Measurements from ENCODE around the gene CTNNBIP1. TPM values are rescaled to one million over a fixed set of nuclear protein-coding genes. Genes with fewer than 3 reads are reported as not detected.
"Not testable (repeated sequence)": the region's sequence is repeated elsewhere in the genome, so short reads cannot be mapped to it uniquely, and the experiment has no call there.

CTNNBIP1 gene
- polyA plus RNA-seq, 1 donor from 2014 or later: 69.3 TPM

GRCh38 chr1:9920606-9921005 lies 10.5 kb upstream of the CTNNBIP1 start:
- Histone ChIP-seq H4K20me1 (ENCODE audit: insufficient read depth) (no peaks in the 10 kb centered on the region), H3K9me3 (ENCODE audit: low read length) (no peaks in the 10 kb centered on the region), H3K27me3 (ENCODE audit: insufficient read depth, low read depth, low read length) (no peaks in the 10 kb centered on the region), H3K9me2 (ENCODE audit: insufficient read depth, low read length) (no peaks in the 10 kb centered on the region), H3K79me2 (replicated peaks; ENCODE audit: insufficient read depth, low read length) (no peaks in the 10 kb centered on the region), H3K4me3 (ENCODE audit: low read length) (no peak overlapping the region), H2AFZ (ENCODE audit: low read depth, low read length) (no peak overlapping the region), H3K4me2 (ENCODE audit: low read length) (no peak overlapping the region), H3K27ac (ENCODE audit: low read length) (no peak overlapping the region), H3F3A (ENCODE audit: insufficient read depth, low read length, poor library complexity, severe bottlenecking) (no peaks in the 10 kb centered on the region), H3K36me3 (ENCODE audit: insufficient read depth, low read length) (no peaks in the 10 kb centered on the region), H3K9ac (ENCODE audit: low read length) (no peak overlapping the region)
- TF ChIP-seq RAD21 (conservative IDR thresholded peaks at IDR 0.05): no peak
- no peak for TF ChIP-seq MXI1 (conservative IDR thresholded peaks at IDR 0.05; ENCODE audit: poor library complexity, severe bottlenecking)
- TF ChIP-seq TAF1 (IDR thresholded peaks at IDR 0.05; ENCODE audit: low read depth): no peak
- TF ChIP-seq EZH2 (IDR thresholded peaks at IDR 0.05; ENCODE audit: borderline replicate concordance, insufficient read depth, low read length, poor library complexity, severe bottlenecking): no peak
- no peak for TF ChIP-seq POLR2AphosphoS5 (IDR thresholded peaks at IDR 0.05)
- TF ChIP-seq EP300 (conservative IDR thresholded peaks at IDR 0.05; ENCODE audit: poor library complexity, severe bottlenecking): no peak
- TF ChIP-seq, protein P1, sequence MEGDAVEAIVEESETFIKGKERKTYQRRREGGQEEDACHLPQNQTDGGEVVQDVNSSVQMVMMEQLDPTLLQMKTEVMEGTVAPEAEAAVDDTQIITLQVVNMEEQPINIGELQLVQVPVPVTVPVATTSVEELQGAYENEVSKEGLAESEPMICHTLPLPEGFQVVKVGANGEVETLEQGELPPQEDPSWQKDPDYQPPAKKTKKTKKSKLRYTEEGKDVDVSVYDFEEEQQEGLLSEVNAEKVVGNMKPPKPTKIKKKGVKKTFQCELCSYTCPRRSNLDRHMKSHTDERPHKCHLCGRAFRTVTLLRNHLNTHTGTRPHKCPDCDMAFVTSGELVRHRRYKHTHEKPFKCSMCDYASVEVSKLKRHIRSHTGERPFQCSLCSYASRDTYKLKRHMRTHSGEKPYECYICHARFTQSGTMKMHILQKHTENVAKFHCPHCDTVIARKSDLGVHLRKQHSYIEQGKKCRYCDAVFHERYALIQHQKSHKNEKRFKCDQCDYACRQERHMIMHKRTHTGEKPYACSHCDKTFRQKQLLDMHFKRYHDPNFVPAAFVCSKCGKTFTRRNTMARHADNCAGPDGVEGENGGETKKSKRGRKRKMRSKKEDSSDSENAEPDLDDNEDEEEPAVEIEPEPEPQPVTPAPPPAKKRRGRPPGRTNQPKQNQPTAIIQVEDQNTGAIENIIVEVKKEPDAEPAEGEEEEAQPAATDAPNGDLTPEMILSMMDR (IDR thresholded peaks at IDR 0.05; ENCODE audit: poor library complexity, severe bottlenecking): no peak
- TF ChIP-seq REST (IDR thresholded peaks at IDR 0.05; ENCODE audit: borderline replicate concordance): no peak
- no peak for TF ChIP-seq SMC3 (conservative IDR thresholded peaks at IDR 0.05; ENCODE audit: poor library complexity)

GRCh38 chr1:9917901-9918300 lies 7.8 kb upstream of the CTNNBIP1 start:
- no peaks in the 10 kb centered on the region for H3K36me3 ChIP-seq (ENCODE audit: insufficient read depth, low read length)
- H3K9me3 ChIP-seq (ENCODE audit: low read length): no peaks in the 10 kb centered on the region
- H3K9me2 ChIP-seq (ENCODE audit: insufficient read depth, low read length): no peaks in the 10 kb centered on the region
- no peaks in the 10 kb centered on the region for H3K27me3 ChIP-seq (ENCODE audit: insufficient read depth, low read depth, low read length)
- TF ChIP-seq, protein P1 (IDR thresholded peaks at IDR 0.05; ENCODE audit: poor library complexity, severe bottlenecking): no peak
- no peak for TF ChIP-seq MXI1 (conservative IDR thresholded peaks at IDR 0.05; ENCODE audit: poor library complexity, severe bottlenecking)
- H2AFZ ChIP-seq (ENCODE audit: low read depth, low read length): no peak overlapping the region
- H4K20me1 ChIP-seq (ENCODE audit: insufficient read depth): no peaks in the 10 kb centered on the region
- H3K4me3 ChIP-seq (ENCODE audit: low read length): no peak overlapping the region
- no peak overlapping the region for H3K4me2 ChIP-seq (ENCODE audit: low read length)
- no peaks in the 10 kb centered on the region for H3K79me2 ChIP-seq (replicated peaks; ENCODE audit: insufficient read depth, low read length)
- H3K27ac ChIP-seq (ENCODE audit: low read length): no peak overlapping the region
- H3F3A ChIP-seq (ENCODE audit: insufficient read depth, low read length, poor library complexity, severe bottlenecking): no peaks in the 10 kb centered on the region
- H3K9ac ChIP-seq (ENCODE audit: low read length): no peak overlapping the region

- H3K4me2 ChIP-seq (ENCODE audit: low read length); H3K9me2 ChIP-seq (ENCODE audit: insufficient read depth, low read length); H3K9me3 ChIP-seq (ENCODE audit: low read length); H3K4me3 ChIP-seq (ENCODE audit: low read length); H3K27me3 ChIP-seq (ENCODE audit: insufficient read depth, low read depth, low read length); H4K20me1 ChIP-seq (ENCODE audit: insufficient read depth); H3K36me3 ChIP-seq (ENCODE audit: insufficient read depth, low read length); H3K79me2 ChIP-seq (replicated peaks; ENCODE audit: insufficient read depth, low read length); H3F3A ChIP-seq (ENCODE audit: insufficient read depth, low read length, poor library complexity, severe bottlenecking); H2AFZ ChIP-seq (ENCODE audit: low read depth, low read length); H3K27ac ChIP-seq (ENCODE audit: low read length); H3K9ac ChIP-seq (ENCODE audit: low read length): not testable (repeated sequence)
Observed at GRCh38 chr1:9917495-9917894, 7.4 kb upstream of the CTNNBIP1 start.
